MM.1S (cell line): Measurements from ENCODE around the gene HORMAD2.

ENCODE experiments used
- DNase-seq: peaks from one replicate; pipeline ENCODE4 v3.0.0-alpha.2; 2015
- H2AFZ ChIP-seq: fragments of 300-600 bp; sonication (generic); 2 replicates; pipeline ENCODE4 v1.6.0; 2016; ENCODE audit warnings: antibody characterized with exemption, low read length
- H3F3A ChIP-seq: fragments of 300-600 bp; sonication (generic); 2 replicates; pipeline ENCODE4 v1.6.1; 2016; ENCODE audit warnings: mild to moderate bottlenecking, antibody characterized with exemption, low read length, moderate library complexity, mixed read lengths; ENCODE audit not compliant: insufficient read depth
- H3K27ac ChIP-seq: fragments of 300-600 bp; sonication (generic); 2 replicates; pipeline ENCODE4 v1.5.1; 2016; ENCODE audit warnings: mild to moderate bottlenecking, low read length
- H3K27me3 ChIP-seq: fragments of 300-600 bp; sonication (generic); replicated peaks from 2 replicates; pipeline ENCODE4 v1.6.0; 2016; ENCODE audit warnings: low read length; ENCODE audit not compliant: insufficient read depth
- H3K36me3 ChIP-seq: fragments of 300-600 bp; sonication (generic); replicated peaks from 2 replicates; pipeline ENCODE4 v1.6.1; 2016; ENCODE audit warnings: mild to moderate bottlenecking, low read length, mixed read lengths; ENCODE audit not compliant: insufficient read depth
- H3K4me1 ChIP-seq: fragments of 300-600 bp; sonication (generic); 2 replicates; pipeline ENCODE4 v1.6.1; 2016; ENCODE audit warnings: low read length, mixed read lengths
- H3K4me2 ChIP-seq: fragments of 300-600 bp; sonication (generic); 2 replicates; pipeline ENCODE4 v1.6.0; 2016; ENCODE audit warnings: low read depth, low read length
- H3K4me3 ChIP-seq: fragments of 300-600 bp; sonication (generic); 2 replicates; pipeline ENCODE4 v1.5.1; 2016; ENCODE audit warnings: low read length, mixed read lengths
- H3K79me2 ChIP-seq: fragments of 300-600 bp; sonication (generic); 2 replicates; pipeline ENCODE4 v1.6.1; 2016; ENCODE audit warnings: mixed run types, low read length, mixed read lengths
- H3K9ac ChIP-seq: fragments of 300-600 bp; sonication (generic); 2 replicates; pipeline ENCODE4 v1.6.1; 2016; ENCODE audit warnings: low read length, mixed read lengths
- H3K9me2 ChIP-seq: fragments of 300-600 bp; sonication (generic); replicated peaks from 2 replicates; pipeline ENCODE4 v1.6.1; 2016; ENCODE audit warnings: mild to moderate bottlenecking, low read length, mixed read lengths; ENCODE audit not compliant: insufficient read depth
- H3K9me3 ChIP-seq: fragments of 300-600 bp; sonication (generic); replicated peaks from 2 replicates; pipeline ENCODE4 v1.6.1; 2016; ENCODE audit warnings: mild to moderate bottlenecking, low read length, mixed read lengths; ENCODE audit not compliant: insufficient read depth
- H4K20me1 ChIP-seq: fragments of 300-600 bp; sonication (generic); 2 replicates; pipeline ENCODE4 v1.6.1; 2016; ENCODE audit warnings: mild to moderate bottlenecking, low read length, moderate library complexity, mixed read lengths; ENCODE audit not compliant: insufficient read depth
- CTCF ChIP-seq: fragments of 300-600 bp; sonication (generic); IDR thresholded peaks from 2 replicates; pipeline ENCODE4 v1.5.1; 2016; ENCODE audit warnings: antibody characterized with exemption, low read length, mixed read lengths
- EZH2 ChIP-seq: fragments of 300-600 bp; sonication (generic); optimal IDR thresholded peaks from 2 replicates; pipeline ENCODE3; 2017; ENCODE audit warnings: low read depth, mild to moderate bottlenecking, antibody characterized with exemption, low read length, mixed read lengths
- EZH2phosphoT487 ChIP-seq: fragments of 300-600 bp; sonication (generic); IDR thresholded peaks from 2 replicates; pipeline ENCODE4 v1.6.1; 2018; ENCODE audit warnings: antibody characterized with exemption, low read length

HORMAD2 gene

DNA sequence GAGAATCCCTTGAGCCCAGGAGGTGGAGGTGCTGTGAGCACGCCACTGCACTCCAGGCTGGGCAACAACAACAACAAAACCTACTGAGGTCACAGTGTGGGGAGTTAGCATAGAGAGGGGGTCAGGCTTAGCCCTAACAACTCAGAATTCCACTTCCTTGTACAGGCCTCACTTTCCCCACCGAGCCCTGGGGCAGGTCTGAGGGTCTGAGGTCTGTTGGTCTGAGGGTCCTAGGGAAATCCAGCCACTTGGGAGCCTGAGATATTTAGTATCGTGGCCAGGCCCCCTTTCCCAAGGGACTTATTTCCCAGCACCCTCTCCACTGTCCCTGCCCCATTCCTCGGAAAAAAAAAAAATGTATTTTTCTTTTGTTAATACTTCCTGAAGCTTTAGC lies 34.8 kb upstream of the HORMAD2 start:
- Histone ChIP-seq H3K36me3 (no peaks in the 10 kb centered on the region), H4K20me1 (no peaks in the 10 kb centered on the region), H3K27me3 (no peaks in the 10 kb centered on the region), H3K4me2 (no peak overlapping the region), H3K9ac (no peak overlapping the region), H3F3A (no peaks in the 10 kb centered on the region), H3K4me3 (no peak overlapping the region), H2AFZ (no peak overlapping the region), H3K9me2 (no peaks in the 10 kb centered on the region), H3K27ac (no peak overlapping the region), H3K4me1 (no peaks in the 10 kb centered on the region), H3K9me3 (no peaks in the 10 kb centered on the region), H3K79me2 (no peaks in the 10 kb centered on the region)
- TF ChIP-seq EZH2 (no peak), CTCF (no peak), EZH2phosphoT487 (no peak)
- DNase-seq: no peak

- Histone ChIP-seq H3K27me3 (no peaks in the 10 kb centered on the region), H3K9me2 (no peaks in the 10 kb centered on the region), H3K4me1 (no peaks in the 10 kb centered on the region), H3K36me3 (no peaks in the 10 kb centered on the region), H3K79me2 (no peaks in the 10 kb centered on the region), H4K20me1 (no peaks in the 10 kb centered on the region), H3K9ac (no peak overlapping the region), H3F3A (no peaks in the 10 kb centered on the region), H3K4me2 (no peak overlapping the region), H3K9me3 (no peaks in the 10 kb centered on the region), H3K4me3 (no peak overlapping the region), H2AFZ (no peak overlapping the region), H3K27ac (no peak overlapping the region)
- DNase-seq: no peak
- TF ChIP-seq EZH2phosphoT487 (no peak), CTCF (no peak), EZH2 (no peak)
Observed at GRCh38 chr22:30045901-30046715, 34.2 kb upstream of the HORMAD2 start.

DNA sequence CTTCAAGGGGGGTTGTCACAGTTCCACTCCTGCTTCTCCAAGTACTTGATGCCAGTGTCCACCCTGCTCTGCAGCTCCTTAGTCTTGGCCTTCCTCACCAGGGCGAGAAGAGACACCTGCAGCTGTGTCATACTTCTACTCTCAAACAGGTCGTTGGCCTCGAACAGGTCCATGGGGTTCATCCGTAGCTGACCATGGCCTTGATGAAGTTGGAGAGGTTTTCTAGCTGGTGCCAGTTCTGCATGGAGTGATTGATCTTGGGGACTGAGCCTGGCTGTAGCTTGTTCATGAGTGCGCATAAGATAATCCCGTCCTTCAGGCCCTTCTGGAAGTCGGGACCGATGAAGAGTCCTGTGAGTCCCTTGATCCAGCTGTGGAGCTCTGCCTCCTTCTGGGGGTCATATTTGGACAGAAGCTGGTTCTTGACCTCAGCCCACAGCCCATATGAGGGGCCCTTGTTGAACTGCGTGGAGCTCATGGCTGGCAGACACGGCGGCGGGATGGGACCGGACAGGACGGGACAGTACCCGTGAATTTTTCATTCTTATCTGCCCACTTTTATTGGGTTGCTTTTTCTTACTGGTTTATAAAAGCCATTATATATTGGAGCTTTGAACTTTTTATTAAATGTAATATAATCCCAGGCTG lies 33.4 kb upstream of the HORMAD2 start:
- H3K9ac ChIP-seq: no peak overlapping the region
- no peaks in the 10 kb centered on the region for H3K9me2 ChIP-seq
- no peaks in the 10 kb centered on the region for H3K79me2 ChIP-seq
- H4K20me1 ChIP-seq: no peaks in the 10 kb centered on the region
- no peak overlapping the region for H3K4me2 ChIP-seq
- H3K4me1 ChIP-seq: no peaks in the 10 kb centered on the region
- no peak overlapping the region for H2AFZ ChIP-seq
- H3K36me3 ChIP-seq: no peaks in the 10 kb centered on the region
- no peaks in the 10 kb centered on the region for H3K27me3 ChIP-seq
- H3K9me3 ChIP-seq: no peaks in the 10 kb centered on the region
- no peaks in the 10 kb centered on the region for H3F3A ChIP-seq
- no peak for DNase-seq
- no peak overlapping the region for H3K4me3 ChIP-seq
- no peak overlapping the region for H3K27ac ChIP-seq
- TF ChIP-seq EZH2phosphoT487: no peak
- no peak for TF ChIP-seq EZH2
- TF ChIP-seq CTCF: no peak
